Measurements from ENCODE around the gene XDH.

GRCh38 chr2:31413025-31413424 lies 1.5 kb downstream of the XDH start:
- TF ChIP-seq CTCF (conservative IDR thresholded peaks at IDR 0.05; ENCODE audit: low read depth, low read length) (no peak), EZH2 (IDR thresholded peaks at IDR 0.05; ENCODE audit: low read length, unreplicated experiment) (no peak), EZH2phosphoT487 (IDR thresholded peaks at IDR 0.05; ENCODE audit: borderline replicate concordance, low read length) (no peak)
